Sciatic nerve (tissue), 2 donors: Measurements from ENCODE around the gene BRD4. TPM values are rescaled to one million over a fixed set of nuclear protein-coding genes. Genes with fewer than 3 reads are reported as not detected.

Source experiments
- ATAC-seq: fragments of 200-7000 bp; cut with Tn5 transposase; one replicate; pipeline ENCODE4 v1.9.1; 2020; ENCODE audit warnings: mild to moderate bottlenecking, moderate library complexity
- DNase-seq: peaks from one replicate; pipeline ENCODE4 v3.0.0-alpha.2; 2020; ENCODE audit warnings: low spot score
- intact Hi-C: fragments of 100-400 bp; cut with DNase I; formaldehyde crosslinking; loops from one replicate; pipeline ENCODE4 v1.14.2; 2022
- total RNA-seq: library from RNA; stranded (reverse); fragmentation: NEBNext Ultra II Directional; extraction: Animal tissue kit (Norgen Biotek cat#: 25700); gene quantifications from one replicate; pipeline ENCODE4 v1.2.1, GENCODE V29; 2021
- donor health status: DM: no; HTN: no; CAD: no.
- donor health status: DM: no; HTN: no; CAD: no.

BRD4 gene
- total RNA-seq, 1 donor from 2014 or later: 110 TPM

- intact Hi-C loops: no loop called here
- ATAC-seq (no peak), DNase-seq (no peak)
Observed at GRCh38 chr19:15218501-15218900, 113.8 kb downstream of the BRD4 start.

- ATAC-seq (no peak), DNase-seq (no peak)
- intact Hi-C loops: no loop called here
Observed at GRCh38 chr19:15216363-15216762, 116.0 kb downstream of the BRD4 start.

- DNase-seq (no peak), ATAC-seq (peak; percentile 48)
- intact Hi-C loops: no loop called here
Observed at GRCh38 chr19:15213715-15214381, 118.5 kb downstream of the BRD4 start.

- DNase-seq (no peak), ATAC-seq (no peak)
- intact Hi-C loops: no loop called here
Observed at GRCh38 chr19:15212711-15213110, 119.6 kb downstream of the BRD4 start.

GRCh38 chr19:15210323-15210781 is 122.0 kb downstream of the BRD4 start:
- DNase-seq: no peak
- ATAC-seq: peak; percentile 87
- intact Hi-C loops: no loop called here

- DNase-seq: no peak
- intact Hi-C loops: no loop called here
- ATAC-seq: no peak
Observed at GRCh38 chr19:15201374-15202023, 130.8 kb downstream of the BRD4 start.

GRCh38 chr19:15200553-15201364 is 131.6 kb downstream of the BRD4 start, which contains the start of gene NOTCH3:
NOTCH3 (minus strand) TSS chr19:15200995; CDS start chr19:15200905, 90 bp downstream.
- ATAC-seq: no peak

GRCh38 chr19:15199661-15200552 is 132.4 kb downstream of the BRD4 start:
- ATAC-seq (no peak), DNase-seq (peak; percentile 65)
- intact Hi-C loops: no loop called here

More at GRCh38 chr19:15200553-15201364, 131.6 kb downstream of the BRD4 start, which contains the start of gene NOTCH3:
- intact Hi-C loops: no loop called here
- peak; percentile 63 for DNase-seq

- intact Hi-C loops: no loop called here
- no peak for ATAC-seq
- DNase-seq: no peak
Observed at GRCh38 chr19:15198951-15199660, 133.2 kb downstream of the BRD4 start.

- peak; percentile 28 for ATAC-seq
Observed at GRCh38 chr19:15197942-15198341, 134.4 kb downstream of the BRD4 start.

GRCh38 chr19:15197275-15197941 is 134.9 kb downstream of the BRD4 start:
- no peak for ATAC-seq
- intact Hi-C loops: no loop called here
- DNase-seq: no peak

More at GRCh38 chr19:15197942-15198341, 134.4 kb downstream of the BRD4 start:
- intact Hi-C loops: no loop called here
- no peak for DNase-seq

- intact Hi-C loops: no loop called here
Observed at GRCh38 chr19:15196360-15197005, 135.9 kb downstream of the BRD4 start.

GRCh38 chr19:15195371-15196334 is 136.7 kb downstream of the BRD4 start:
- DNase-seq: peak; percentile 69
- peak; percentile 68 for ATAC-seq
- intact Hi-C loops: no loop called here

More at GRCh38 chr19:15196360-15197005, 135.9 kb downstream of the BRD4 start:
- DNase-seq (no peak), ATAC-seq (no peak)

- ATAC-seq (peak; percentile 39), DNase-seq (no peak)
- intact Hi-C loops: no loop called here
Observed at GRCh38 chr19:15194938-15195337, 137.4 kb downstream of the BRD4 start.

GRCh38 chr19:15191982-15192381 is 140.4 kb downstream of the BRD4 start:
- DNase-seq (no peak), ATAC-seq (no peak)
- intact Hi-C loops: no loop called here

- intact Hi-C loops: no loop called here
- DNase-seq: no peak
- ATAC-seq: no peak
Observed at GRCh38 chr19:15191514-15191913, 140.8 kb downstream of the BRD4 start.
